Stimulated activated CD8-positive, alpha-beta memory T cell treated with anti-CD3 and anti-CD28 coated beads, Interleukin-4, amount 100 ng/mL, for 48 hours (primary cell): Measurements from ENCODE around the gene THBS1.

ENCODE experiments used
- DNase-seq: peaks from one replicate; pipeline ENCODE4 v3.0.0-alpha.2; 2020

The THBS1 gene

GRCh38 chr15:39640665-39641064, 59.8 kb downstream of the THBS1 start:
- DNase-seq, result no peak

- no peak for DNase-seq
Measured at GRCh38 chr15:39641191-39641889, 60.5 kb downstream of the THBS1 start.

GRCh38 chr15:39642011-39642640, 61.2 kb downstream of the THBS1 start:
- no peak for DNase-seq

DNA sequence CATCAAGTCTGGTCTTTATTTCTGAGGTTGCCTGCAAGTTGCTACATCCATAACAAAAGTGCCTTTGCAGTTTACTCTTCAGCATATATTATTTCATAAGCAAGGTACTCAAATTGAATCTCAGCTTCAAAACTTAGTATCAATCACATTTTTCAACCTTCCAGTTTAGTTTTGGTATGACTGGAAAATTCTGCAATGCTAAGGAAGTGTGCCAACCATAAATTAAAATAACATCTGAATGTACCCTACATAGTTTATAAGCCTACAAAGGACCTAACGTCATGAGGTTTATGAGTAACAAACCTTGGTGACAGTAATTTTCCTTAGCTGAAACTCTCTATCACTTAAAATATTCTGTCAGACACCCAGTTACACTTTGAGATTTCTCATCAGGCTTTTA, 62.8 kb downstream of the THBS1 start:
- no peak for DNase-seq

- DNase-seq, result no peak
Measured at GRCh38 chr15:39644136-39644535, 63.3 kb downstream of the THBS1 start.

DNA sequence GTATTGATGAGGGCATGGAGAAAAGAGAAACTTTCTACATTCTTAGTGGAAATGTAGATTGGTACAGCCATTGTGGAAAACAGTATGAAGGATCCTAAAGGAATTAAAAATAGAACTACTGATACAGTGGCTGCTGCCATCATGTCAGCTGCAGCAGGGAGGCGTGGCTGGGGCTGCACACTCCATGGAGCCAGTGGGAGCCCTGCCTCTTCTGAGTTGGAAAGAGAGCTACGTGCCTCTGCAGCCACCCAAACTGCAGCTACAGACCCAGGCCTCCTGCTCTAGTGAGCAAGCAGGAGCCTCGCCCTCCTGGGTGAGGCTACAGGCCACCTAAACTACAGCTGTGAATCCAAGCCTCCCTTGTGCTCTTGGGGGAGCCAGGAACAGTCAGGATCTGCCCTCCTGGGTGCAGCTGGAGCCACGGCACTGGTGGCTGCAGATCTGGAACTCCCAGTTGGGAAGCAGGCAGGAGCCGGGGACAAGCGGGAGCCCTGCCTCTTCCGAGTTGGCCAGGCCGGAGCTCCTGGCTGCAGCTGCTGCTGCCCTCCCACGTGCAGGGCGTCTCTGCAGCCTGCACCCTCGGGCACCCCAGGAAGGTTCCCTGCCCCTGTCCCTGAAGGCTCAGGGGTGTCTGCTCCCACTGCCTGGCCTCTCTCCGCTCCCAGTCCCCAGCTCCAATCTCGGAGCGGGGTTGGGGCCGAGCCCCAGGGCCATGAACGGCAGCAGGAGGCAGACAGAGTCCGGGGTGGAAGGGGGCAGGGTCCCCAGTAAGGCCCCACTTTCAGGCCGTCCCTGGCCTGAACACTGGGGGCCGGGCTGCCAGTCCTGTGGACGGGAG, 64.5 kb downstream of the THBS1 start:
- DNase-seq, result no peak

DNA sequence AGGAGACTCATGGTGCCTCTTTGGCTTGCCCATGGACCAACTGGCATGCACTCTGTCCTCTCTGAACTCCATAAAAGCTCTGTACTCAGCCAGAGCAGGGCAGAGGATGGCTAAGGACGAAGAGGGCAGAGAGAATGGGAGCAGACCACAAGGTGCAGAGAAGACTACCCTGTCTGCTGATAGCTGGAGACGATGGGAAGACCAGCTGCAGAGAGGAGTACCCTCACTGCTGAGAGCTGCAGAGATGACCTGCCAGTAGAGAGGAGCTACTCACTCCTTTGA, 65.0 kb downstream of the THBS1 start:
- DNase-seq, result no peak

GRCh38 chr15:39646425-39646824, 65.5 kb downstream of the THBS1 start:
- no peak for DNase-seq
